Measurements from ENCODE around the gene SH2D4B.
A peak's percentile ranks its signal among the peaks of the same experiment; 100 is the strongest.

DNA sequence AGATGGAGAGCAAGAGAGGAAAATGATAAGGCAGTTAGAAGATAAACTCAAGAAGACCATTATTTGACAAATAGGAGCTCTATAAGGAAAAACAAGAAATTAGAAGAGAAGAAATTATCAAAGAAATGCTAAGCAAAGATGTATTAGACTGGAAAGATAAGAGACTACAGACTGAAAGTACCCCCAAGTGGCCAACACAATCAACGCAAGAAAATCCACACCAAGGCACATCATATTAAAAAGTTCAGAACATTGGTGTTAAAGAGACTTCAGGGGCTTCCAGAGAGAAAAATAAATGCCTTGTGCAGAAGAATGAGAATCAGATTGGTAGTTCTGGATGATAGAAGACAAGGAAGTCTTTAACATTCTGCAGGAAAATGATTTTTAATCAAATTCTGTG is 46.0 kb downstream of the SH2D4B start:
- TF ChIP-seq, protein P1, sequence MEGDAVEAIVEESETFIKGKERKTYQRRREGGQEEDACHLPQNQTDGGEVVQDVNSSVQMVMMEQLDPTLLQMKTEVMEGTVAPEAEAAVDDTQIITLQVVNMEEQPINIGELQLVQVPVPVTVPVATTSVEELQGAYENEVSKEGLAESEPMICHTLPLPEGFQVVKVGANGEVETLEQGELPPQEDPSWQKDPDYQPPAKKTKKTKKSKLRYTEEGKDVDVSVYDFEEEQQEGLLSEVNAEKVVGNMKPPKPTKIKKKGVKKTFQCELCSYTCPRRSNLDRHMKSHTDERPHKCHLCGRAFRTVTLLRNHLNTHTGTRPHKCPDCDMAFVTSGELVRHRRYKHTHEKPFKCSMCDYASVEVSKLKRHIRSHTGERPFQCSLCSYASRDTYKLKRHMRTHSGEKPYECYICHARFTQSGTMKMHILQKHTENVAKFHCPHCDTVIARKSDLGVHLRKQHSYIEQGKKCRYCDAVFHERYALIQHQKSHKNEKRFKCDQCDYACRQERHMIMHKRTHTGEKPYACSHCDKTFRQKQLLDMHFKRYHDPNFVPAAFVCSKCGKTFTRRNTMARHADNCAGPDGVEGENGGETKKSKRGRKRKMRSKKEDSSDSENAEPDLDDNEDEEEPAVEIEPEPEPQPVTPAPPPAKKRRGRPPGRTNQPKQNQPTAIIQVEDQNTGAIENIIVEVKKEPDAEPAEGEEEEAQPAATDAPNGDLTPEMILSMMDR (IDR thresholded peaks at IDR 0.05; ENCODE audit: low read length), result peak; percentile 19; the same call in 1 of the 2 replicates
- TF ChIP-seq EZH2 (IDR thresholded peaks at IDR 0.05; ENCODE audit: borderline replicate concordance, low read length), result no peak

All from OCI-LY1 (cell line).